Lower lobe of right lung (tissue), 2 donors: ENCODE data around the gene TAS2R50. TPM values are rescaled to one million over a fixed set of nuclear protein-coding genes. Genes with fewer than 3 reads are reported as not detected.

Experiments
- ATAC-seq, 2 donors: fragments of 200-7000 bp; cut with Tn5 transposase; one replicate each; pipeline ENCODE4 v1.9.1; 2020 to 2022; ENCODE audit warnings: mild to moderate bottlenecking in 2 of 2, moderate library complexity in 2 of 2
- DNase-seq: peaks from one replicate; pipeline ENCODE4 v3.0.0-alpha.2; 2020
- H3K27ac ChIP-seq: fragments of 200-600 bp; one replicate; pipeline ENCODE4 v1.8.0; 2022
- H3K27me3 ChIP-seq: fragments of 200-600 bp; one replicate; pipeline ENCODE4 v1.8.0; 2022; ENCODE audit warnings: low read depth
- H3K36me3 ChIP-seq: fragments of 200-600 bp; one replicate; pipeline ENCODE4 v1.8.0; 2022; ENCODE audit warnings: mild to moderate bottlenecking
- H3K4me1 ChIP-seq: fragments of 200-600 bp; one replicate; pipeline ENCODE4 v1.8.0; 2022
- H3K4me3 ChIP-seq: fragments of 200-600 bp; one replicate; pipeline ENCODE4 v1.8.0; 2022; ENCODE audit warnings: mild to moderate bottlenecking
- H3K9me3 ChIP-seq: fragments of 200-600 bp; one replicate; pipeline ENCODE4 v1.8.0; 2022
- CTCF ChIP-seq: fragments of 200-600 bp; IDR thresholded peaks from one replicate; pipeline ENCODE4 v1.8.0; 2022; ENCODE audit warnings: antibody characterized with exemption, mild to moderate bottlenecking
- intact Hi-C: fragments of 100-400 bp; cut with DNase I; formaldehyde crosslinking; loops from one replicate; pipeline ENCODE4 v1.11.0; 2022
- total RNA-seq: library from RNA; stranded (reverse); fragmentation: NEBNext Ultra II Directional; extraction: Animal tissue kit (Norgen Biotek cat#: 25700); gene quantifications from one replicate; pipeline ENCODE4 v1.2.1, GENCODE V29; 2021
- donor health status: DM: no; HTN: yes; CAD: no; lungs with severe emphysema.

TAS2R50 gene
- total RNA-seq, 1 donor from 2014 or later, result 0.50 TPM

GRCh38 chr12:10994307-10994706, 7.6 kb upstream of the TAS2R50 start:
- Histone ChIP-seq H3K4me3 (no peak overlapping the region), H3K9me3 (no peaks in the 10 kb centered on the region), H3K27ac (no peak overlapping the region), H3K4me1 (no peaks in the 10 kb centered on the region), H3K27me3 (no peaks in the 10 kb centered on the region), H3K36me3 (peaks cover 5% of the 10 kb centered on the region)
- TF ChIP-seq CTCF, result no peak
- ATAC-seq (no peak), DNase-seq (no peak)
- intact Hi-C loops, result no loop called here

- Histone ChIP-seq H3K4me3 (no peak overlapping the region), H3K9me3 (no peaks in the 10 kb centered on the region), H3K4me1 (no peaks in the 10 kb centered on the region), H3K27ac (no peak overlapping the region), H3K27me3 (no peaks in the 10 kb centered on the region), H3K36me3 (peaks cover 3% of the 10 kb centered on the region)
- DNase-seq (no peak), ATAC-seq (no peak)
- no peak for TF ChIP-seq CTCF
- intact Hi-C loops, result no loop called here
These were observed 2.4 kb upstream of the TAS2R50 start for GRCh38 chr12:10989107-10989506.

- Histone ChIP-seq H3K36me3 (no peaks in the 10 kb centered on the region), H3K27ac (no peak overlapping the region), H3K9me3 (no peaks in the 10 kb centered on the region), H3K4me3 (no peak overlapping the region), H3K4me1 (no peaks in the 10 kb centered on the region), H3K27me3 (no peaks in the 10 kb centered on the region)
- DNase-seq, result no peak
- no peak for TF ChIP-seq CTCF
- intact Hi-C loops, result no loop called here
- no peak for ATAC-seq
These were observed 4.5 kb downstream of the TAS2R50 start for GRCh38 chr12:10982244-10982643.

GRCh38 chr12:10974965-10975364, 11.7 kb downstream of the TAS2R50 start:
- H3K9me3 ChIP-seq, result no peaks in the 10 kb centered on the region
- no peaks in the 10 kb centered on the region for H3K36me3 ChIP-seq
- DNase-seq (no peak), ATAC-seq (no peak)
- no peaks in the 10 kb centered on the region for H3K4me1 ChIP-seq
- H3K27me3 ChIP-seq, result no peaks in the 10 kb centered on the region
- intact Hi-C loops, result no loop called here
- no peak for TF ChIP-seq CTCF
- no peak overlapping the region for H3K27ac ChIP-seq
- H3K4me3 ChIP-seq, result no peak overlapping the region

- Histone ChIP-seq H3K4me1 (peaks cover 4% of the 10 kb centered on the region), H3K9me3 (no peaks in the 10 kb centered on the region), H3K27me3 (no peaks in the 10 kb centered on the region), H3K36me3 (no peaks in the 10 kb centered on the region), H3K4me3 (no peak overlapping the region), H3K27ac (no peak overlapping the region)
- intact Hi-C loops, result no loop called here
- no peak for TF ChIP-seq CTCF
- DNase-seq, result peak; percentile 44
- ATAC-seq, result peak; percentile 50 to 55
These were observed 17.8 kb downstream of the TAS2R50 start for GRCh38 chr12:10968765-10969456.
